Tibial nerve (tissue), 4 donors: ENCODE measurements around the gene PFKFB3. TPM values are rescaled to one million over a fixed set of nuclear protein-coding genes. Genes with fewer than 3 reads are reported as not detected.
A peak's percentile ranks its signal among the peaks of the same experiment; 100 is the strongest.

Experiments
- DNase-seq, 2 donors: peaks; one replicate each; pipeline ENCODE4 v3.0.0-alpha.2; 2019; ENCODE audit warnings: low spot score in 2 of 2
- H3K27ac ChIP-seq, 4 donors: fragments of 200-600 bp; sonication (generic) in 3 of 4; one replicate each; pipeline ENCODE4 v1.5.1; 2017 to 2019; ENCODE audit warnings: mild to moderate bottlenecking in 1 of 4
- H3K27me3 ChIP-seq, 2 donors: fragments of 200-600 bp; sonication (generic) in 1 of 2; one replicate each; pipeline versions ENCODE4 v1.5.1 to v1.6.0; 2017 to 2019
- H3K36me3 ChIP-seq, 3 donors: fragments of 200-600 bp; sonication (generic); one replicate each; pipeline ENCODE4 v1.5.1; 2018 to 2019
- H3K4me1 ChIP-seq, 4 donors: fragments of 200-600 bp; sonication (generic) in 3 of 4; one replicate each; pipeline ENCODE4 v1.5.1; 2017 to 2019
- H3K4me3 ChIP-seq, 4 donors: fragments of 200-600 bp; sonication (generic) in 3 of 4; one replicate each; pipeline ENCODE4 v1.5.1; 2017 to 2019; ENCODE audit warnings: mild to moderate bottlenecking in 1 of 4, moderate library complexity in 1 of 4
- H3K9me3 ChIP-seq, 4 donors: fragments of 200-600 bp; sonication (generic) in 3 of 4; one replicate each; pipeline ENCODE4 v1.5.1; 2017 to 2019
- EP300 ChIP-seq, 2 donors: sonication (generic); formaldehyde crosslinking; IDR thresholded peaks; one replicate each; pipeline ENCODE4 v1.6.1; 2017; ENCODE audit warnings: antibody characterized with exemption in 2 of 2, mild to moderate bottlenecking in 1 of 2
- POLR2A ChIP-seq, 2 donors: fragments of 450-650 bp; IDR thresholded peaks; one replicate each; pipeline ENCODE4 v1.6.1; 2017; ENCODE audit warnings: antibody characterized with exemption in 2 of 2, mild to moderate bottlenecking in 2 of 2, moderate library complexity in 2 of 2
- WGBS, 2 donors: methylation state at CpG; one replicate each; pipeline ENCODE4 v1.1.5; 2018; 5-methylcytosine and 5-hydroxymethylcytosine counted together
- total RNA-seq, 4 donors: library from RNA; depleted of rRNA; stranded (reverse); fragments of >200 nt; gene quantifications; one replicate each; pipeline ENCODE4 v1.1.0, GENCODE V29; 2016
- TF ChIP-seq, protein P1 (sequence below), 5 experiments: fragments of 200-600 bp in 3 of 5; fragments of 450-650 bp in 2 of 5; sonication (generic) in 3 of 5; IDR thresholded peaks; one replicate each; pipeline ENCODE4 v1.5.1; 2016 to 2019; ENCODE audit warnings: antibody characterized with exemption in 5 of 5, mild to moderate bottlenecking in 3 of 5, moderate library complexity in 2 of 5

The PFKFB3 gene
- total RNA-seq, 4 donors from 2014 or later, result 72.0 to 183 (median 98.7) TPM

DNA sequence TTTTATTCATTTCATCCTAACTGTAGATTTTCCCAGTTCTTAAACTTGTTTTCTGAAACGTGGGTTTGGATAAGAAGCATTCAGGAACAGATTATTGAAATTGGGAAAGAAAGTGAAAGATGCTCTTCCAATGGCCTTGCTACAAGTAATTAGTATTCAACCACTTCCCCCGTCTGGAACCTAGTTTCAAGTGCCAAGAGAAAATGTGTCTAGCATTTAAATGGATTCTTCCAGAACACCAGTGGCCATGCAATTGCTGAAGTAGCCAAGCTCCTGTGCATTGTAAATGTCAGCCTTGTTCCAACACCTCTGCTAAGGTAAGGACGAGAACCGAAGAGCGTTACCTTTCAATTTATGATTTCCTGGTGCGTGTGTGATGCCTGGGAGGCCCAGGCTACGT, 68.2 kb downstream of the PFKFB3 start:
- no peak overlapping the region for H3K4me3 ChIP-seq
- 66 to 72% methylated on average over 7 of the region's 7 CpGs for WGBS, 2 donors
- H3K27me3 ChIP-seq, result no peaks in the 10 kb centered on the region
- peaks cover 0 to 23% (median 5%) of the 10 kb centered on the region in 4 donors for H3K4me1 ChIP-seq
- peak overlapping the region in 1 of 4 donors; percentile 56 for H3K27ac ChIP-seq
- no peaks in the 10 kb centered on the region for H3K36me3 ChIP-seq
- no peak for DNase-seq
- no peaks in the 10 kb centered on the region for H3K9me3 ChIP-seq
- TF ChIP-seq, protein P1, sequence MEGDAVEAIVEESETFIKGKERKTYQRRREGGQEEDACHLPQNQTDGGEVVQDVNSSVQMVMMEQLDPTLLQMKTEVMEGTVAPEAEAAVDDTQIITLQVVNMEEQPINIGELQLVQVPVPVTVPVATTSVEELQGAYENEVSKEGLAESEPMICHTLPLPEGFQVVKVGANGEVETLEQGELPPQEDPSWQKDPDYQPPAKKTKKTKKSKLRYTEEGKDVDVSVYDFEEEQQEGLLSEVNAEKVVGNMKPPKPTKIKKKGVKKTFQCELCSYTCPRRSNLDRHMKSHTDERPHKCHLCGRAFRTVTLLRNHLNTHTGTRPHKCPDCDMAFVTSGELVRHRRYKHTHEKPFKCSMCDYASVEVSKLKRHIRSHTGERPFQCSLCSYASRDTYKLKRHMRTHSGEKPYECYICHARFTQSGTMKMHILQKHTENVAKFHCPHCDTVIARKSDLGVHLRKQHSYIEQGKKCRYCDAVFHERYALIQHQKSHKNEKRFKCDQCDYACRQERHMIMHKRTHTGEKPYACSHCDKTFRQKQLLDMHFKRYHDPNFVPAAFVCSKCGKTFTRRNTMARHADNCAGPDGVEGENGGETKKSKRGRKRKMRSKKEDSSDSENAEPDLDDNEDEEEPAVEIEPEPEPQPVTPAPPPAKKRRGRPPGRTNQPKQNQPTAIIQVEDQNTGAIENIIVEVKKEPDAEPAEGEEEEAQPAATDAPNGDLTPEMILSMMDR (IDR thresholded peaks at IDR 0.05), result no peak

DNA sequence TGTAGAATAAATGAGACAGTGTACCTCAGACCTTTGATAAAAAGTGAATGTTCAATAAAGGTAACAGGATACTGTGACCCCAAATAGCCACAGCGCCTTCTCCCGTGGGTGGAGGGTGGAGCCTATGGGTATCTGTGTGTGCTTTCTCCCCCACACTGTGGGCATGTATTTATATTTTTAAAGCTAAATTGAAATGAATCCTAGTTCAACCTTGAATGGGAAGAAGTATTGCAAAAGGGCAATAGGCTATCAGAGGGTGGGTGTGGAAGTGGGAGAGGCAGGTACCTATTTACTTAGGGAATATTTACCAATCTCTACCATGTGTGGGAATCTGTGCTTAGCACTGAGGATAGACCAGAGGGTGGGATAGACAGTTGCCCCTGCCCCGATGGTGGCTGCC, 68.9 kb downstream of the PFKFB3 start:
- no peak overlapping the region for H3K27ac ChIP-seq
- H3K9me3 ChIP-seq, result no peaks in the 10 kb centered on the region
- 78 to 80% methylated on average over 3 of the region's 3 CpGs for WGBS, 2 donors
- H3K36me3 ChIP-seq, result no peaks in the 10 kb centered on the region
- H3K27me3 ChIP-seq, result no peaks in the 10 kb centered on the region
- peaks cover 0 to 23% (median 5%) of the 10 kb centered on the region in 4 donors for H3K4me1 ChIP-seq
- no peak for DNase-seq
- TF ChIP-seq EP300 (IDR thresholded peaks at IDR 0.05) (no peak), POLR2A (IDR thresholded peaks at IDR 0.05) (no peak)
- TF ChIP-seq, protein P1 (IDR thresholded peaks at IDR 0.05), result no peak
- no peak overlapping the region for H3K4me3 ChIP-seq

DNA sequence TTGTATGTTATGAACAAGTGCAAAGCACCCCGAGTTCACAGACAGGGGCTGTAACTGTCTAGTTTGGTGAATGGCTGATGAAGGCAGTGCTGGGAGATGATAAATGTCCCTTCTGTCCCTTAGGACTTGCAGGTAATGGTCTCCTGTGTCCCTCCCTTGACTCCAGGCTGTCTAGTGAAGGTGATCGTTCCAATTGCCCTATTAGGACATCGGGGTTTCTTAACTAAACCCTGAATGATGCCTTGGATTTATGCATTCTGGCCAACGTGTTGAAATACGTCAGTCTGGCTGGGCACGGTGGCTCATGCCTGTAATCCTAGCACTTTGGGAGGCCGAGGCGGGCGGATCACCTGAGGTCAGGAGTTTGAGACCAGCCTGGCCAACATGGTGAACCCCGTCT, 69.4 kb downstream of the PFKFB3 start:
- DNase-seq, result no peak
- no peak overlapping the region for H3K4me3 ChIP-seq
- no peaks in the 10 kb centered on the region for H3K36me3 ChIP-seq
- WGBS, 2 donors, result 94 to 95% methylated on average over 10 of the region's 10 CpGs
- TF ChIP-seq EP300 (IDR thresholded peaks at IDR 0.05) (no peak), POLR2A (IDR thresholded peaks at IDR 0.05) (no peak)
- TF ChIP-seq, protein P1 (IDR thresholded peaks at IDR 0.05), result no peak
- no peaks in the 10 kb centered on the region for H3K9me3 ChIP-seq
- H3K27me3 ChIP-seq, result no peaks in the 10 kb centered on the region
- H3K4me1 ChIP-seq, result peaks cover 0 to 18% (median 5%) of the 10 kb centered on the region in 4 donors
- H3K27ac ChIP-seq, result no peak overlapping the region

DNA sequence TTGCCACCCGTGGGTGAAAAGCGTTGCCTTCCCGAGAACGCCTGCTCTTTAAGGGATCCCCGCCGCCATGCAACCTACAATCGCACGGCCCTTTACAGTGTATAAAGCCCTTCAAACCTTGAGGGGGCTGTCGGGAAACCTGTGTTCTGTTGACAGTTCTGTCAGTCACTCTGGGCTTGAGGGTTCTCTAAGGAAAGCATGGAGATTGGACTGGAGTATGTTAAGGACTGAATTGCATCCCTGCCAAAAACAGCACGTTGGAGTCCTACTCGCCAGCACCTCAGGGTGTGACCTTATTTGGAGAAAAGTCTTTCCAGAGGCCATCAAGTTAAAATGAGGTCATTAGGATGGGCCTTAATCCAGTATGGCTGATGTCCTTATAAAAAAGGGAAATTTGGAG, 70.6 kb downstream of the PFKFB3 start:
- no peaks in the 10 kb centered on the region for H3K27me3 ChIP-seq
- WGBS, 2 donors, result 86 to 89% methylated on average over 11 of the region's 11 CpGs
- no peak for DNase-seq
- no peak overlapping the region for H3K27ac ChIP-seq
- H3K4me1 ChIP-seq, result peaks cover 0 to 17% (median 5%) of the 10 kb centered on the region in 4 donors
- no peak overlapping the region for H3K4me3 ChIP-seq
- no peaks in the 10 kb centered on the region for H3K9me3 ChIP-seq
- H3K36me3 ChIP-seq, result no peaks in the 10 kb centered on the region
- no peak for TF ChIP-seq EP300 (IDR thresholded peaks at IDR 0.05)
- TF ChIP-seq, protein P1 (IDR thresholded peaks at IDR 0.05), result no peak
- TF ChIP-seq POLR2A (IDR thresholded peaks at IDR 0.05), result no peak

DNA sequence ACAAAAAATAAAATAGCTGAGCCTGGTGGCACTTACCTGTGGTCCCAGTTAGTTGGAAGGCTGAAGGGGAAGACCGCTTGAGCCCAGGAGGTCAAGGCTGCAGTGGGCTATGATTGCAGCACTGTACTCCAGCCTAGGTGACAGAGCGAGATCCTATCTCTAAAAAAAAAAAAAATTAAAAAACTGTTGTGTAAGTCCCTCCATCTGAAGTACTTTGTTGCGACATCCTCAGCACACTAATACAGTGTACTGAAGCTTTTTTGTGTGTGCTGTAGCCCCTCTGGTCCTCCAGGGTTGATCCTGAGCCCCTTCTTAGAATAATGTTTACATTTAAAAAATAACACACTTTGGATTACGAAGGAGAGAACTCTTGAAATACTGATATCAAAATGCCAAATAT, 71.3 kb downstream of the PFKFB3 start:
- H3K9me3 ChIP-seq, result no peaks in the 10 kb centered on the region
- TF ChIP-seq, protein P1 (IDR thresholded peaks at IDR 0.05), result no peak
- TF ChIP-seq EP300 (IDR thresholded peaks at IDR 0.05), result no peak
- TF ChIP-seq POLR2A (IDR thresholded peaks at IDR 0.05), result no peak
- WGBS, 2 donors, result 85 to 87% methylated on average over 4 of the region's 4 CpGs
- no peaks in the 10 kb centered on the region for H3K27me3 ChIP-seq
- no peak overlapping the region for H3K27ac ChIP-seq
- peaks cover 0 to 17% (median 5%) of the 10 kb centered on the region in 4 donors for H3K4me1 ChIP-seq
- DNase-seq, result no peak
- H3K4me3 ChIP-seq, result no peak overlapping the region
- no peaks in the 10 kb centered on the region for H3K36me3 ChIP-seq
